Activated naive CD4-positive, alpha-beta T cell treated with anti-CD3 and anti-CD28 coated beads, Interleukin-2, amount 10 ng/mL, durations not matched to agents 7 days and 5 days (primary cell): ENCODE measurements around the gene STRA8.
A peak's percentile ranks its signal among the peaks of the same experiment; 100 is the strongest.
"Not testable (repeated sequence)": the region's sequence is repeated elsewhere in the genome, so short reads cannot be mapped to it uniquely, and the experiment has no call there.

Source experiments
- CTCF ChIA-PET: fragments of 350-600 bp; sonication (Branson Sonifier 250); formaldehyde crosslinking; loops from one replicate; lab custom pipeline; 2021; ENCODE audit warnings: antibody characterized with exemption; lab: Charles Lee
- DNase-seq: peaks from one replicate; pipeline ENCODE4 v3.0.0-alpha.2; 2020
- H3K27ac Mint-ChIP-seq: one replicate; pipeline ENCODE4 v1.8.0; 2021; ENCODE audit warnings: mild to moderate bottlenecking, moderate library complexity, mixed read lengths
- H3K27me3 Mint-ChIP-seq: one replicate; pipeline ENCODE4 v1.8.0; 2021; ENCODE audit warnings: mild to moderate bottlenecking, mixed read lengths
- H3K36me3 Mint-ChIP-seq: one replicate; pipeline ENCODE4 v1.8.0; 2021; ENCODE audit warnings: mixed read lengths
- H3K4me1 Mint-ChIP-seq: one replicate; pipeline ENCODE4 v1.8.0; 2021; ENCODE audit warnings: mixed read lengths
- H3K4me3 Mint-ChIP-seq: one replicate; pipeline ENCODE4 v1.8.0; 2021; ENCODE audit warnings: mild to moderate bottlenecking, moderate library complexity, mixed read lengths
- H3K9me3 Mint-ChIP-seq: one replicate; pipeline ENCODE4 v1.8.0; 2021; ENCODE audit warnings: mixed read lengths

Gene STRA8

DNA sequence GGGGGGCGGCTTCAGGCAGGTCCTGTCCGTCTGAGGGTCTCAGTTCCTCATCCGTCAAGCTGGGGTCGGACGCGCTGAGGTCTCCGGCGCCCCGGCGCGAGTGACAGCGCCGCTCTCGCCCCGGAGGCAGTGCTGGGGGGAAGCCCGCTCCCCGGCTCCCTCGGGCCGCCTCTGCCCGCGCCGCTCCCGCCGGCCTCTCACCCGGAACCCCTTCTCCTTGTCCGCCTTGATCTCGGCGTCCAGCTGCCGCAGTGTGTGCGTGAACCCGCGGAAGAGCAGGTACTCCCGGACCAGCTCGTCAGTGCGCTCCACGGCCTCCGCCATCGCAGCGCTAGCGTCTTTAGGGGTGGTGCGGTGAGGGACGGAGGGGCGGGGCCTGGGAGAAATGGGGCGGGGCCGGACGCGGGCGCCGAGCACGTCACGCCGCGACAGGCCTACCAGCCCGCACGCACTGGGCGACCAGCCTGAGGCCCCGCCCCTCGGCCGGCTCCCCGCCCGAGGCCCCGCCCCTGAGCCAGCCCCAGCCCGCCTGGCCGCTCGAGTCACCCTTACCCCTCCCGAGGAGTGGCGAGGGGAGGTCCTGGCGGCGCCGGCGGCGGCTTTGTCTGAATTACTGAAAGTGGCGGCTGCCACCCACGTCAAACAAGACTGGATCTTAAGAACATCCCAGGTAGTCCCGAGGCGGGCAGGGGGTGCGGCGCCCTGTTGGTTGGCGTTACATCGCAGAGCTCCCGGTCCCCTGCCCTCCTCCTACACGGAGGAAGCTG lies 22.3 kb upstream of the STRA8 start, which contains the start of gene WDR91:
TSS of gene WDR91 (minus strand) at position 348 of the 767 bp plus-strand sequence. CDS start at position 324, 24 bp downstream.
- Mint-ChIP-seq H3K9me3 (no peaks in the 10 kb centered on the region), H3K4me1 (peaks cover 27% of the 10 kb centered on the region), H3K36me3 (peaks cover under 1% of the 10 kb centered on the region), H3K27me3 (peaks cover 18% of the 10 kb centered on the region), H3K27ac (peak within 1 kb of the TSS; percentile 98), H3K4me3 (peak within 1 kb of the TSS; percentile 98)
- peak; percentile 96 for DNase-seq
- CTCF ChIA-PET, result interaction anchor here (1.4 kb wide), 1 partner anchor 224 kb away, joined by 5 read pairs; no protein-coding TSS in a partner anchor

DNA sequence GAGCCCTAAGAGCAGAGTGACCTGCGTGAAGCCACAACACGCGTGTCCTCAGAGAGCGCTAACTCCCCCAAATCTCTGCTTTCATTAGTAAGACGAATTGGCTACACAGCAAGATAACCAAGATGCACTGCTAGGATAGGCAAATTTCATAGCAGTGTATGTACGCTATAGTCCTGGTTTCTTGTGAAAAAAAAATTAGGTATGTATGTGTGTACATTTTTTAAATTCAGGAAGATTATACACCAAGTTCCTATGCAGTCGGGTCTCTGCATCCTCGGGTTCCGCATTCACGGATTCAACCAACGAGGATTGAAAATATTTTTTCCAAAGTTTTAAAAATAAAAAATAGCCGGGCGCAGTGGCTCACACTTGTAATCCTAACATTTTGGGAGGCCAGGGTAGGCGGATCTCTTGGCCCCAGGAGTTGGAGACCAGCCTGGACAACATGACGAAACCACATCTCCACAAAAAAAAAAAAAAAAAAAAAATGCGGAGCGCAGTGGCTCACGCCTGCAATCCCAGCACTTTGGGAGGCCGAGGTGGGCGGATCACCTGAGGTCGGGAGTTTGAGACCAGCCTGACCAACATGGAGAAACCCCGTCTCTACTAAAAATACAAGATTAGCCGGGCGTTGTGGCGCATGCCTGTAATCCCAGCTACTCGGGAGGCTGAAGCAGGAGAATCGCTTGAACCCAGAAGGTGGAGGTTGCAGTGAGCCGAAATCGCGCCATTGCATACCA lies 21.5 kb upstream of the STRA8 start:
- H3K27me3 Mint-ChIP-seq, result peaks cover 22% of the 10 kb centered on the region

DNA sequence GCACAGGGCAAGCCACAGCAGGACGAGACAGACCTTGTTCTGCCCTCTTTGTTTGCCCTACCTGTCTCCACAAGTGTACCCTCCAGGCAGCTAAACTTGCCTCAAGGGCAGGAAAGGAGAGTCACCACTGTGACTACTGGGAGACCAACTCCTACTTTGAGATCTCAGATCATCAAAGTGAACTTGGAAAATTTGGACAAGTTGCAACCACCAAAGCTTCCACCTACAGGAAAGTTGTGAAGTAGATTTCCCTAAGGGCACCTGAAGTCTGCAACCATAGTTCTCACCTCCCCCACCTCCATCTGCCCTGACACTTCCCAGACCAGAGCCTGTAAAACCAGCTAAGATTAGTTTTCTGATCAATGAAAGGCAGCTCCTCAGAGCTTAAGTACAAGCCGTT lies 19.8 kb upstream of the STRA8 start:
- Mint-ChIP-seq H3K36me3 (no peaks in the 10 kb centered on the region), H3K27me3 (peaks cover 22% of the 10 kb centered on the region), H3K4me1 (peaks cover 15% of the 10 kb centered on the region), H3K9me3 (no peaks in the 10 kb centered on the region), H3K27ac (no peak overlapping the region), H3K4me3 (no peak overlapping the region)
- CTCF ChIA-PET, result interaction anchor here (0.7 kb wide), 2 partner anchors 43 to 425 kb away, joined by 3 to 6 read pairs; no protein-coding TSS in a partner anchor
- no peak for DNase-seq

More for the DNA sequence above, 21.5 kb upstream of the STRA8 start:
- peaks cover 27% of the 10 kb centered on the region for H3K4me1 Mint-ChIP-seq
- H3K9me3 Mint-ChIP-seq, DNase-seq, H3K36me3 Mint-ChIP-seq: not testable (repeated sequence)
- peak overlapping the region; percentile 98 for H3K4me3 Mint-ChIP-seq
- peak overlapping the region; percentile 79 for H3K27ac Mint-ChIP-seq
- CTCF ChIA-PET, result interaction anchor here (0.7 kb wide), 1 partner anchor 657 kb away, joined by 3 read pairs; no protein-coding TSS in a partner anchor

DNA sequence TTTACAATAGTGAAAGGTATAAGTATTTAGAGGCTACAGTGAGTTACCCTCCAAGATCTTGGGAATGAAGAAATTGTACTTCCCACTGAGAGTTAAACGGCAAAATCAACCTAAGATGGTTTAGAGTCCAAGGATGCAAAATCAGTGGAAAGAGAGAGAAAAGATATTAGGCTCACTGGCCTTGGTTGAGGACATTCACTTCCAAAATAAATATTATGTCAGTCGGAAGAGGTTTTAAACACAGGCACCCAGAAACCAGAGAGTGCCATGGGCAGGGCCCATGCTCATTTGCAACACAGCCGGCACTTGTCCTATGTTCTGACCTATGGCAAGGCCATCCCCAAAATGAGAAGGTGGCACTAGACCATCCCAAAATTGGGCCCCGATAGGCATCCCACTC lies 18.5 kb upstream of the STRA8 start:
- Mint-ChIP-seq H3K36me3 (no peaks in the 10 kb centered on the region), H3K27me3 (peaks cover 26% of the 10 kb centered on the region), H3K27ac (no peak overlapping the region), H3K4me3 (no peak overlapping the region), H3K9me3 (no peaks in the 10 kb centered on the region), H3K4me1 (peaks cover 10% of the 10 kb centered on the region)
- CTCF ChIA-PET, result no interaction called here
- no peak for DNase-seq

DNA sequence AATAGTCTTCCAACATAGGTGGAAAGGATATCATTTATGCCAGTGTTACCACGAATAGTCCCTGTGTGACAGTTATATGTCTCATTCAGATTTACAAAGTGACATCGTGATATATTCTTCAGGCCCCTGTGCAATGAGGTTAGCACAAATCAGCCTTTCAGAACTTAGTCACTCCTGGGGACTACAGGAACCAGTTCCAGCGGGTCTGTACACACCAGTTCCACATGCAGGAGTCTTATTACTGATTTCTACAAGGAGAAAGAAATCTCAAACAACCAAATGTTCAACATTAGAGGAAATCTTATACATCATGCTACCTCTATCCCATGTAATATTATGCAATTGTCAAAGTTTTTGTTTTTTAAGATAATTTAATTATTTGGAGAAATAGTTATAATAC lies 17.9 kb upstream of the STRA8 start:
- H3K36me3 Mint-ChIP-seq, result no peaks in the 10 kb centered on the region
- H3K27ac Mint-ChIP-seq, result no peak overlapping the region
- peaks cover 26% of the 10 kb centered on the region for H3K27me3 Mint-ChIP-seq
- CTCF ChIA-PET, result no interaction called here
- H3K4me3 Mint-ChIP-seq, result no peak overlapping the region
- peaks cover 3% of the 10 kb centered on the region for H3K9me3 Mint-ChIP-seq
- no peak for DNase-seq
- H3K4me1 Mint-ChIP-seq, result peaks cover 5% of the 10 kb centered on the region

DNA sequence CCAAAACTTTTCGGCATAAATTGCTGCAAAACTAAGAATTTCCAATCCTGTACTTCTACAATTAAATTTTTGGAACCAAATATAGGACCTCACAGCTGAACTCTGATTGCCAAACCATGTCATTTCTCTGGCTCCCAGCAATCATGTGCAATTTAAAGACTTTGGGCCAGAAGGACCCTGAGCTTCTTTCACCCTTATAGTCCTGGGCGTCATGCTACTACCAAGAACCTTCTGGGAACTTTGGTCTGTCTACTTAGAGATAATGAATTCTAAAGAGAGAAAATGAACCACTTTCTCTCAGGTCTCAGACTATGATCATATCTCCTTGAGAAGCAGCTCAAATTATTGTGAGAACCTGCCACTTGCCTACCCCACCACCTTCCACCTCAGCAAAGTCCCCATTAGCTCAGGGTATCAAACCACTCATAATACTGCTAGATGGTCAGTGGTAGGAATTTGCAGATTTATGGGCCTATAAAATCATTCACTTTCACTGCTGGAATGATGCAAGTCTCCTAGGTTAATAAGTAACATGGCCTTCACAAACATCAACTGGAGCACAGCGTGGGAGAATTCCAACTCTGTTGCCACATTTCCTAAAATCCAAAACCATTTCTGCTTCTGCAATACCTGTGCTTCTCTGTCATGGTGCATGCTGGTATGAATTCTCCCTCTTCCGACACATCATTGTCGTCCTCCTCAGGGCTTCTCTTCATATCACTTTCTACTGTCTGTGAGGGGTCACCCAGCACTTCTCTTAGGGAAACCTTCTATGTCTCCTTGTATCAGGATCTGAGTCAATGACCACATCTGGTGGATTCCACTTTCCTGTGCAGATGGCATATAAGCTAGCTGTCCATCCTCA lies 15.8 kb upstream of the STRA8 start:
- CTCF ChIA-PET, result no interaction called here
- Mint-ChIP-seq H3K4me3 (no peak overlapping the region), H3K4me1 (no peaks in the 10 kb centered on the region), H3K27me3 (peaks cover 19% of the 10 kb centered on the region), H3K36me3 (no peaks in the 10 kb centered on the region), H3K9me3 (peaks cover 3% of the 10 kb centered on the region), H3K27ac (no peak overlapping the region)
- DNase-seq, result no peak

DNA sequence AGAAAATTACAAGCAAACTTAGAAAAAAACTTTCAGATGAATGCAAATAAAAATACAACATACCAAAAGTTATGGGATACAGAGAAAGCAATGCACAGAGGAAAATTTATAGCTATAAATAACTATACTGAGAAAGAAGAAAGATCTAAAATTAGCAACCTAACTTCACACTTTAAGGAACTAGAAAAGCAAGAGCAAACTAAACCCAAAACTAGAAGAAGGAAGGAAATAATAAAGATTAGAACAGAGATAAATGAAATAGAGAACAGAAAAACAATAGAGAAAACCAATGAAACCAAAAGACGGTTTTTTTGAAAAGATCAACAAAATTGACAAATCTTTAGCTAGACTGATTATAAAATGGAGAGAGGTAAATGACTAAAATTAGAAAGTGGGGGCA lies 9.6 kb upstream of the STRA8 start:
- CTCF ChIA-PET, result no interaction called here
- peaks cover 5% of the 10 kb centered on the region for H3K27me3 Mint-ChIP-seq
- H3K36me3 Mint-ChIP-seq, result peaks cover 2% of the 10 kb centered on the region
- peaks cover 5% of the 10 kb centered on the region for H3K9me3 Mint-ChIP-seq
- peaks cover 14% of the 10 kb centered on the region for H3K4me1 Mint-ChIP-seq
- DNase-seq, result no peak
- H3K4me3 Mint-ChIP-seq, result no peak overlapping the region
- no peak overlapping the region for H3K27ac Mint-ChIP-seq

DNA sequence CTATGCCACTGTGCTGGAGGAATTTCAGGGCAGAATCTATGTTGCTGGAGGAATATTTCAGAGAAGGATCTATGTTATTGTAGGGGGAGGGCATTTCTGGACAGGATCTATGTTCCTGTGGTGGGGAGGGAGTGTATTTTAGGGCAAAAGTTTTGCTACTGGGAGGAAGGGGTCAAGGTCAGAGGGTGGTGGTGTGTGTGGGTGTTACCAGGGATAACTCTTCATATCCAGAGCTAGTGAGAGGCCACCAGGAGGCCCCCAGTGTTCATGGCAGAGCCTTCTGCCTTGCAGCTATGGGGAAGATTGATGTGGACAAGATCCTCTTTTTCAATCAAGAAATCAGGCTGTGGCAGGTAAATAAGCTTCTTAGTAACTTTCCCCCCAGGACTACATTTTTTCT lies 2.0 kb upstream of the STRA8 start:
- H3K4me1 Mint-ChIP-seq, result peaks cover 6% of the 10 kb centered on the region
- CTCF ChIA-PET, result interaction anchor here (1.4 kb wide), 1 partner anchor 9 kb away, joined by 3 read pairs; no protein-coding TSS in a partner anchor
- no peak for DNase-seq

DNA sequence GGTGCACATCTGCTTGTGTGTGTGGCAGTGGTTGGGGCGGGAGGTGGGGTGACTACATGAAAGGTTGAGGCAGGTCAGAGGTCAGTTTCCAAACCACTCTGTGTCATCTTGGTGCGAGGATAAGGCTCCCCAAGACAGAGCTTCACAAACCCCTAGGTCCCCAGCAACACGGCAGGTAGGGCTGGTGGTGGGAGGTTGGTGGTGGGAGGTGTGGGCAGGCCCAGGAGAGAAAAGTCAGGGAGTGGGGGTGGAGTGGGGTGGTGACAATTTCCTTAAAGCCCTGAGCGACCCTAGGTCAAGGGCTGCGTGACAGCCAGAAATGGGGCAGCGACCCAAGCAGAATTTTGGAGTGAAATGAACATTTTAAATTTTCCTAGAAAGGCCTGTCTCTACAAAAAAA lies 1.6 kb upstream of the STRA8 start:
- CTCF ChIA-PET, result no interaction called here

More for the DNA sequence above, 2.0 kb upstream of the STRA8 start:
- Mint-ChIP-seq H3K27ac (no peak overlapping the region), H3K4me3 (no peak overlapping the region), H3K27me3 (peaks cover 5% of the 10 kb centered on the region), H3K36me3 (no peaks in the 10 kb centered on the region), H3K9me3 (no peaks in the 10 kb centered on the region)

DNA sequence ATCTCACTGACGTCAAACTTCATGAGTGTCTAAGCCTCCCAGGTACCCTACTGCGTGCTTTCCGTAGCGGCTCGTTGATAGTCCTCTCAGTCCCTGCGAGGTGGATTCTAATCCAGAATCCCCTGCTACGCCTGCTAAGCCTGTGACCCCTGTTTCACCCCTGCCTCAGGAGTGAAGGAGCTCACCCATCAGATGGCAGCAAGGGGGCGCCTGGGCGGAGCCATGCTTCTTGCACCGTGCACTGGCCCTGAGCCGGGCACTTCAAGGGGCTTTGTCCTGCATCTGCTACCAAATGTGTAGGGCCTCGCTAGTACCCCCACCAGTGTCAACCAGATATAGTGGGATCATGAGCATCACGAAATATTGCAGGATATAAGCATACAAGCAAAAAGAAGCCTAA lies 918 bp upstream of the STRA8 start:
- H3K36me3 Mint-ChIP-seq, result no peaks in the 10 kb centered on the region
- H3K27ac Mint-ChIP-seq, result no peak overlapping the region
- CTCF ChIA-PET, result no interaction called here
- peaks cover 10% of the 10 kb centered on the region for H3K4me1 Mint-ChIP-seq
- no peak overlapping the region for H3K4me3 Mint-ChIP-seq
- peaks cover 5% of the 10 kb centered on the region for H3K27me3 Mint-ChIP-seq
- no peaks in the 10 kb centered on the region for H3K9me3 Mint-ChIP-seq
- no peak for DNase-seq

More for the DNA sequence above, 1.6 kb upstream of the STRA8 start:
- Mint-ChIP-seq H3K9me3 (no peaks in the 10 kb centered on the region), H3K4me1 (peaks cover 10% of the 10 kb centered on the region), H3K27ac (no peak overlapping the region), H3K36me3 (no peaks in the 10 kb centered on the region), H3K4me3 (no peak overlapping the region), H3K27me3 (peaks cover 5% of the 10 kb centered on the region)
- DNase-seq, result no peak

DNA sequence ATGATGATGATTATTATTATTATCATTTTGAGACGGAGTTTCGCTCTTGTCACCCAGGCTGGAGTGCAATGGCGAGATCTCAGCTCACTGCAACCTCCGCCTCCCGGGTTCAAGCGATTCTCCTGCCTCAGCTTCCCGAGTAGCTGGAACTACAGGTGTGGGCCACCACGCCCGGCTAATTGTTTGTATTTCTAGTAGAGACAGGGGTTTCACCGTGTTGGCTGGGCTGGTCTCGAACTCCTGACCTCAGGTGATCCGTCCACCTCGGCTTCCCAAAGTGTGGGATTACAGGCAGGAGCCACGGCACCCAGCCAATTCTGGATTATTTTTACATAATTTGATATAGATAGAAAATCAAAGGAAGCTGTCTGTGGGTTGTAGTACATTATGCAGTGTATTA lies 457 bp downstream of the STRA8 start:
- not testable (repeated sequence) for DNase-seq, H3K36me3 Mint-ChIP-seq, H3K4me3 Mint-ChIP-seq, H3K27me3 Mint-ChIP-seq, H3K4me1 Mint-ChIP-seq, H3K9me3 Mint-ChIP-seq, H3K27ac Mint-ChIP-seq
- CTCF ChIA-PET, result interaction anchor here (1.2 kb wide), 1 partner anchor 40 kb away, joined by 3 read pairs; no protein-coding TSS in a partner anchor

DNA sequence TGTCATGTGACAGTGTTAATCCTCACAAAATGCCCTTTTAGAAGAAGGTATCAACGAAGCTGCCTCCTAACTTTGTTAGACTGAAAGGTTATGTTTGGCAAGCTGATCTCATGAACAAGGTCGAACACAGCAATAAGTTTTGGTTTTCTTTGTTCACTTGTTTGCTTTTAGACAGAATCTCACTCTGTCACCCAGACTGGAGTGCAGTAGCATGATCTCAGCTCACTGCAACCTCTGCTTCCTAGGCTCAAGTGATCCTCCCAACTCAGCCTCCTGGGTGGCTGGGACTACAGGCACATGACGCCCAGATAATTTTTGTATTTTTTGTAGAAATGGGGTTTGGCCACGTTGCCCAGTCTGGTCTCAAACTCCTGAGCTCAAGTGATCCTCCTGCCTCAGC lies 1.1 kb downstream of the STRA8 start:
- Mint-ChIP-seq H3K27me3 (no peaks in the 10 kb centered on the region), H3K27ac (no peak overlapping the region), H3K4me3 (no peak overlapping the region), H3K4me1 (peaks cover 10% of the 10 kb centered on the region), H3K36me3 (no peaks in the 10 kb centered on the region), H3K9me3 (no peaks in the 10 kb centered on the region)
- no peak for DNase-seq
- CTCF ChIA-PET, result interaction anchor here (1.2 kb wide), 1 partner anchor 39 kb away, joined by 3 read pairs; no protein-coding TSS in a partner anchor

DNA sequence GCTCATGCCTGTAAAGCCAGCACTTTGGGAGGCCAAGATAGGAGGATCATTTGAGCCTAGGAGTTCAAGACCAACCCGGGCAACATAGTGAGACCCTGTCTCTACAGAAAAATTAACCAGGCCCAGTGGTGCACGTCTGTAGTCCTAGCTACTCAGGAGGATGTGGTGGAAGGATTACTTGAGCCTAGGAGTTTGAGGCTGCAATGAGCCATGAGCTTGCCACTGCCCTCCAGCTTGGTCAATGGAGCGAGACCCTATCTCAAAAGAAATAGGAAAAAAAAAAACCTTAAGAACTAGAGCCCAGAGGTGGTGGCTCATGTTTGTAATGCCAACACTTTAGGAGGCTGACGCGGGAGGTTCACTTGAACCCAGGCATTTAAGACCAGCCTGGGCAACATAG lies 2.2 kb downstream of the STRA8 start:
- no peak overlapping the region for H3K4me3 Mint-ChIP-seq
- no peak for DNase-seq
- CTCF ChIA-PET, result no interaction called here
- peaks cover 10% of the 10 kb centered on the region for H3K4me1 Mint-ChIP-seq
- no peaks in the 10 kb centered on the region for H3K27me3 Mint-ChIP-seq
- no peak overlapping the region for H3K27ac Mint-ChIP-seq
- H3K36me3 Mint-ChIP-seq, result no peaks in the 10 kb centered on the region
- H3K9me3 Mint-ChIP-seq, result no peaks in the 10 kb centered on the region

DNA sequence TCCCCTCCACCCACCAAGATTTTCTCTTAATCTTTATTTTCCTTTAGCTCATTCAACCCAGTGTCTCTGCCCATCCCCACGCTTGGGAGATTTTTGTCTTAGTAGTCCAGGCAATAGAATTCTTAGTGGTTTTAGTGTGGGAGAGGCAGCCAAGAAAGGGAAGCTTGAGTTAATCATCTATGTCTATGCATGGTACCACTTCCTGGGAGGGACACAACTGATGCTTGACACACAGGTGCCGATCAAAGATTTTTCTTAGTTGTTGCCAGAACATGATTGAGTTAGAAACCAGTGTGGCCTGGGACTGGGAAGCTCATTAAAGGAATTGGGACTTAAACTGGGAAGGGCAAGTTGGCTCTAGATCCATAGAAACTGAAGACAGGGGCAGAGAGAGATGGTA lies 3.1 kb downstream of the STRA8 start:
- CTCF ChIA-PET, result interaction anchor here (0.6 kb wide), 1 partner anchor 198 kb away, joined by 3 read pairs; no protein-coding TSS in a partner anchor
- Mint-ChIP-seq H3K27me3 (peaks cover 6% of the 10 kb centered on the region), H3K9me3 (no peaks in the 10 kb centered on the region), H3K4me1 (peaks cover 10% of the 10 kb centered on the region), H3K36me3 (no peaks in the 10 kb centered on the region), H3K4me3 (no peak overlapping the region), H3K27ac (no peak overlapping the region)
- no peak for DNase-seq
